DND-41 (cell line): ENCODE results near the gene CD34.
"Not testable (repeated sequence)": the region's sequence is repeated elsewhere in the genome, so short reads cannot be mapped to it uniquely, and the experiment has no call there.

ENCODE experiments used
- EZH2 ChIP-seq: IDR thresholded peaks from 3 replicates; pipeline ENCODE4 v1.6.1; 2012; ENCODE audit warnings: borderline replicate concordance, low read depth, mild to moderate bottlenecking, moderate library complexity, low read length, inconsistent platforms; ENCODE audit not compliant: severe bottlenecking
- TF ChIP-seq, protein P1 (sequence below): IDR thresholded peaks from 2 replicates; pipeline ENCODE4 v1.5.1; 2012; ENCODE audit warnings: borderline replicate concordance, low read length, moderate library complexity, mild to moderate bottlenecking; ENCODE audit not compliant: poor library complexity, severe bottlenecking; ENCODE audit errors: extremely low read depth

DNA sequence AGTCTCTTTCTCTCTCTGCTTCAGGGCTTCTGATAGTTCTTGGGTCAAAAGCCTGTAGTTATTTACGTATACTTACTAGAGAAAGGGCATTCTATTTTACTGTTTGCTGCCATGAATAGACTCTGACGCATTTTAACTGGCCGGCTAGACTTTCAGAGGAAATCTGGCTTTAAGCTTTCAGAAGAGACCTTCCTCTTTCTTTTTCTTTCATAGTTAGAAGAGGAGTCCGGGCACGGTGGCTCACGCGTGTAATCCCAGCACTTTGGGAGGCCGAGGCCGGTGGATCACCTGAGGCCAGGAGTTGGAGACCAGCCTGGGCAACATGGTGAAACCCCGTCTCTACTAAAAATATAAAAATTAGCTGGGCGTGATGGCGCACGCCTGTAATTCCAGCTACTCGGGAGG lies 31.4 kb upstream of the CD34 start:
- TF ChIP-seq, protein P1, sequence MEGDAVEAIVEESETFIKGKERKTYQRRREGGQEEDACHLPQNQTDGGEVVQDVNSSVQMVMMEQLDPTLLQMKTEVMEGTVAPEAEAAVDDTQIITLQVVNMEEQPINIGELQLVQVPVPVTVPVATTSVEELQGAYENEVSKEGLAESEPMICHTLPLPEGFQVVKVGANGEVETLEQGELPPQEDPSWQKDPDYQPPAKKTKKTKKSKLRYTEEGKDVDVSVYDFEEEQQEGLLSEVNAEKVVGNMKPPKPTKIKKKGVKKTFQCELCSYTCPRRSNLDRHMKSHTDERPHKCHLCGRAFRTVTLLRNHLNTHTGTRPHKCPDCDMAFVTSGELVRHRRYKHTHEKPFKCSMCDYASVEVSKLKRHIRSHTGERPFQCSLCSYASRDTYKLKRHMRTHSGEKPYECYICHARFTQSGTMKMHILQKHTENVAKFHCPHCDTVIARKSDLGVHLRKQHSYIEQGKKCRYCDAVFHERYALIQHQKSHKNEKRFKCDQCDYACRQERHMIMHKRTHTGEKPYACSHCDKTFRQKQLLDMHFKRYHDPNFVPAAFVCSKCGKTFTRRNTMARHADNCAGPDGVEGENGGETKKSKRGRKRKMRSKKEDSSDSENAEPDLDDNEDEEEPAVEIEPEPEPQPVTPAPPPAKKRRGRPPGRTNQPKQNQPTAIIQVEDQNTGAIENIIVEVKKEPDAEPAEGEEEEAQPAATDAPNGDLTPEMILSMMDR, result not testable (repeated sequence)
- TF ChIP-seq EZH2, result not testable (repeated sequence)
